ENCODE results near the gene SLIT1. TPM values are rescaled to one million over a fixed set of nuclear protein-coding genes. Genes with fewer than 3 reads are reported as not detected.
"Not testable (repeated sequence)": the region's sequence is repeated elsewhere in the genome, so short reads cannot be mapped to it uniquely, and the experiment has no call there.

Gene SLIT1
- total RNA-seq, 1 donor from 2014 or later: 0.40 TPM

GRCh38 chr10:97034301-97034700 lies 151.5 kb downstream of the SLIT1 start:
- Mint-ChIP-seq H3K27me3 (ENCODE audit: low read depth) (peaks cover 47% of the 10 kb centered on the region), H3K4me3 (no peak overlapping the region), H3K4me1 (peaks cover 12% of the 10 kb centered on the region), H3K27ac (no peak overlapping the region), H3K9me3 (no peaks in the 10 kb centered on the region), H3K36me3 (no peaks in the 10 kb centered on the region)
- DNase-seq (ENCODE audit: low spot score in 2 of 2, unreplicated experiment in 2 of 2): no peak
- TF ChIP-seq CTCF (IDR thresholded peaks at IDR 0.05; ENCODE audit: unreplicated experiment): no peak

GRCh38 chr10:97033841-97034240 lies 151.9 kb downstream of the SLIT1 start:
- H3K9me3 Mint-ChIP-seq; H3K36me3 Mint-ChIP-seq; H3K27ac Mint-ChIP-seq; H3K4me3 Mint-ChIP-seq; DNase-seq (ENCODE audit: low spot score in 2 of 2, unreplicated experiment in 2 of 2): not testable (repeated sequence)
- peaks cover 12% of the 10 kb centered on the region for H3K4me1 Mint-ChIP-seq
- peaks cover 49% of the 10 kb centered on the region for H3K27me3 Mint-ChIP-seq (ENCODE audit: low read depth)

GRCh38 chr10:97032624-97033023 lies 153.1 kb downstream of the SLIT1 start:
- H3K9me3 Mint-ChIP-seq: no peaks in the 10 kb centered on the region
- peaks cover 53% of the 10 kb centered on the region for H3K27me3 Mint-ChIP-seq (ENCODE audit: low read depth)
- TF ChIP-seq CTCF (IDR thresholded peaks at IDR 0.05; ENCODE audit: unreplicated experiment): no peak
- H3K4me1 Mint-ChIP-seq: peaks cover 5% of the 10 kb centered on the region
- H3K4me3 Mint-ChIP-seq: no peak overlapping the region
- H3K36me3 Mint-ChIP-seq: no peaks in the 10 kb centered on the region
- no peak overlapping the region for H3K27ac Mint-ChIP-seq
- no peak for DNase-seq (ENCODE audit: low spot score in 2 of 2, unreplicated experiment in 2 of 2)

GRCh38 chr10:97031459-97031858 lies 154.3 kb downstream of the SLIT1 start:
- TF ChIP-seq CTCF (IDR thresholded peaks at IDR 0.05; ENCODE audit: unreplicated experiment): no peak
- no peaks in the 10 kb centered on the region for H3K36me3 Mint-ChIP-seq
- H3K4me3 Mint-ChIP-seq: no peak overlapping the region
- no peaks in the 10 kb centered on the region for H3K9me3 Mint-ChIP-seq
- peaks cover 50% of the 10 kb centered on the region for H3K27me3 Mint-ChIP-seq (ENCODE audit: low read depth)
- no peak for DNase-seq (ENCODE audit: low spot score in 2 of 2, unreplicated experiment in 2 of 2)
- H3K27ac Mint-ChIP-seq: no peak overlapping the region
- H3K4me1 Mint-ChIP-seq: no peaks in the 10 kb centered on the region

GRCh38 chr10:97030894-97031293 lies 154.9 kb downstream of the SLIT1 start:
- no peaks in the 10 kb centered on the region for H3K36me3 Mint-ChIP-seq

GRCh38 chr10:97029271-97029670 lies 156.5 kb downstream of the SLIT1 start:
- Mint-ChIP-seq H3K36me3 (no peaks in the 10 kb centered on the region), H3K4me1 (peaks cover 11% of the 10 kb centered on the region), H3K27ac (no peak overlapping the region), H3K27me3 (ENCODE audit: low read depth) (peaks cover 31% of the 10 kb centered on the region), H3K9me3 (no peaks in the 10 kb centered on the region), H3K4me3 (no peak overlapping the region)
- no peak for TF ChIP-seq CTCF (IDR thresholded peaks at IDR 0.05; ENCODE audit: unreplicated experiment)
- no peak for DNase-seq (ENCODE audit: low spot score in 2 of 2, unreplicated experiment in 2 of 2)

More at GRCh38 chr10:97030894-97031293, 154.9 kb downstream of the SLIT1 start:
- Mint-ChIP-seq H3K4me1 (no peaks in the 10 kb centered on the region), H3K27ac (no peak overlapping the region), H3K4me3 (no peak overlapping the region), H3K9me3 (no peaks in the 10 kb centered on the region), H3K27me3 (ENCODE audit: low read depth) (peaks cover 46% of the 10 kb centered on the region)
- no peak for TF ChIP-seq CTCF (IDR thresholded peaks at IDR 0.05; ENCODE audit: unreplicated experiment)
- no peak for DNase-seq (ENCODE audit: low spot score in 2 of 2, unreplicated experiment in 2 of 2)

Measured in mesothelial cell of epicardium (in vitro differentiated cells).